A673 (cell line): Measurements from ENCODE around the gene LRRN2.

ENCODE experiments used
- EZH2 ChIP-seq: fragments of 200-600 bp; sonication (generic); IDR thresholded peaks from 2 replicates; pipeline ENCODE4 v1.6.1; 2017; ENCODE audit warnings: borderline replicate concordance, low read depth, mild to moderate bottlenecking, mixed read lengths, antibody characterized with exemption, low read length; ENCODE audit not compliant: poor library complexity, severe bottlenecking
- TF ChIP-seq, protein P1 (sequence below): fragments of 300-800, 200-600 bp; sonication (generic); conservative IDR thresholded peaks from 2 replicates; pipeline ENCODE4 v1.5.1; 2017; ENCODE audit warnings: low read depth, mild to moderate bottlenecking, antibody characterized with exemption, low read length, moderate library complexity, mixed read lengths

DNA sequence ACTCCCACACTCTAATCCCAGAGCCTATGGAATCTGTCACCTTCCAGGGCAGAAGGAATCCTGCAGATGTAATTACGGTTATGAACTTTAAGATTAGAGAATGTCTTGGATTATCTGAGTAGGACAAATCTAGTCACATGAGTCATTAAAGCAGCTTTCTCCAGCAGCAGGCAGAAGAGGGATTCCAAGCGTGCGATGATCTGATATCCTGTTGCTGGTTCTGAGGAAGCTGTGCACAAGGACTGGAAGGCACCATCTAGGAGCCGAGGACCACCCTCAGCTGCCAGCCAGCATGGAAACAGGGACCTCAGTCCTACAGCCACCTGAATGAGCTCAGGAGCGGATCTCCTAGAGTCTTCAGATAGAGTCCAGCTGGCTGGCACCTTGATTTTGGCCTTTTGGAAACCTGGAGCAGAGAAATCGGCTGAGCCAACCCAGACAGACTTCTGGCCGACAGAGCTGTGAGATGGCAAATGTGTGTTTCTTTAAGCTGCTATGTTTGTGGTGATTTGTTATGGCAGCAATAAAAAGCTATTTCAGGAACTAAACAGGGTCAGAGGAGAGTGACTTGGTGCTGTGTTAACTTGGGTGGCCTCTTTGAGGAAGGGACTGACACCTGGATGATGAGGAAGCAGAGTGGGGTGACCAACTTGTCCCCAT is 34.5 kb downstream of the LRRN2 start:
- TF ChIP-seq EZH2, result no peak
- TF ChIP-seq, protein P1, sequence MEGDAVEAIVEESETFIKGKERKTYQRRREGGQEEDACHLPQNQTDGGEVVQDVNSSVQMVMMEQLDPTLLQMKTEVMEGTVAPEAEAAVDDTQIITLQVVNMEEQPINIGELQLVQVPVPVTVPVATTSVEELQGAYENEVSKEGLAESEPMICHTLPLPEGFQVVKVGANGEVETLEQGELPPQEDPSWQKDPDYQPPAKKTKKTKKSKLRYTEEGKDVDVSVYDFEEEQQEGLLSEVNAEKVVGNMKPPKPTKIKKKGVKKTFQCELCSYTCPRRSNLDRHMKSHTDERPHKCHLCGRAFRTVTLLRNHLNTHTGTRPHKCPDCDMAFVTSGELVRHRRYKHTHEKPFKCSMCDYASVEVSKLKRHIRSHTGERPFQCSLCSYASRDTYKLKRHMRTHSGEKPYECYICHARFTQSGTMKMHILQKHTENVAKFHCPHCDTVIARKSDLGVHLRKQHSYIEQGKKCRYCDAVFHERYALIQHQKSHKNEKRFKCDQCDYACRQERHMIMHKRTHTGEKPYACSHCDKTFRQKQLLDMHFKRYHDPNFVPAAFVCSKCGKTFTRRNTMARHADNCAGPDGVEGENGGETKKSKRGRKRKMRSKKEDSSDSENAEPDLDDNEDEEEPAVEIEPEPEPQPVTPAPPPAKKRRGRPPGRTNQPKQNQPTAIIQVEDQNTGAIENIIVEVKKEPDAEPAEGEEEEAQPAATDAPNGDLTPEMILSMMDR, result no peak
